H9 (cell line): ENCODE data around the gene CYP2C9. TPM values are rescaled to one million over a fixed set of nuclear protein-coding genes. Genes with fewer than 3 reads are reported as not detected.

ENCODE experiments used
- DNase-seq: peaks from one replicate; pipeline ENCODE4 v3.0.0-alpha.2; 2017
- H2AFZ ChIP-seq: one replicate; pipeline ENCODE4 v1.6.1; 2013; ENCODE audit warnings: mild to moderate bottlenecking, low read length, control low read depth, moderate library complexity
- H2AK5ac ChIP-seq: 2 replicates; pipeline ENCODE4 v1.6.1; 2013; ENCODE audit warnings: low read length, control low read depth, mixed read lengths; ENCODE audit not compliant: insufficient read length
- H2BK120ac ChIP-seq: one replicate; pipeline ENCODE4 v1.6.1; 2013; ENCODE audit warnings: low read depth, mild to moderate bottlenecking, low read length, control low read depth, inconsistent platforms; ENCODE audit not compliant: poor library complexity, severe bottlenecking
- H2BK12ac ChIP-seq: 2 replicates; pipeline ENCODE4 v1.6.1; 2013; ENCODE audit warnings: low read length, control low read depth, mixed read lengths, low read depth; ENCODE audit not compliant: insufficient read length
- H2BK15ac ChIP-seq: 2 replicates; pipeline ENCODE4 v1.6.1; 2013; ENCODE audit warnings: low read depth, low read length, control low read depth
- H2BK20ac ChIP-seq: one replicate; pipeline ENCODE4 v1.6.1; 2013; ENCODE audit warnings: low read depth, mild to moderate bottlenecking, low read length, control low read depth, inconsistent platforms; ENCODE audit not compliant: poor library complexity, severe bottlenecking
- H2BK5ac ChIP-seq: 2 replicates; pipeline ENCODE4 v1.6.1; 2013; ENCODE audit warnings: low read length, control low read depth, mixed read lengths; ENCODE audit not compliant: insufficient read length
- H3K14ac ChIP-seq: 2 replicates; pipeline ENCODE4 v1.6.1; 2013; ENCODE audit warnings: low read length, control low read depth; ENCODE audit not compliant: insufficient read depth
- H3K18ac ChIP-seq: 2 replicates; pipeline ENCODE4 v1.6.1; 2013; ENCODE audit warnings: low read depth, mild to moderate bottlenecking, mixed read lengths, low read length, control low read depth; ENCODE audit not compliant: insufficient read length
- H3K23ac ChIP-seq: 2 replicates; pipeline ENCODE4 v1.6.1; 2013; ENCODE audit warnings: low read length, control low read depth, mixed read lengths, low read depth; ENCODE audit not compliant: insufficient read length
- H3K23me2 ChIP-seq: 2 replicates; pipeline ENCODE4 v1.6.1; 2013; ENCODE audit warnings: low read depth, mild to moderate bottlenecking, mixed read lengths, low read length, control low read depth; ENCODE audit not compliant: insufficient read length, poor library complexity, severe bottlenecking
- H3K27ac ChIP-seq: 2 replicates; pipeline ENCODE4 v1.5.1; 2013; ENCODE audit warnings: low read length, control low read depth, mixed read lengths, low read depth; ENCODE audit not compliant: insufficient read length
- H3K27me3 ChIP-seq: 2 replicates; pipeline ENCODE4 v1.6.1; 2013; ENCODE audit warnings: low read length, control low read depth, inconsistent platforms; ENCODE audit not compliant: insufficient read depth
- H3K4ac ChIP-seq: 2 replicates; pipeline ENCODE4 v1.6.1; 2013; ENCODE audit warnings: low read depth, mild to moderate bottlenecking, control low read depth, inconsistent platforms, low read length, moderate library complexity
- H3K4me1 ChIP-seq: 2 replicates; pipeline ENCODE4 v1.6.1; 2013; ENCODE audit warnings: low read length, control low read depth, inconsistent platforms; ENCODE audit not compliant: insufficient read depth
- H3K4me2 ChIP-seq: 2 replicates; pipeline ENCODE4 v1.6.1; 2013; ENCODE audit warnings: low read length, control low read depth, mixed read lengths; ENCODE audit not compliant: insufficient read length, insufficient read depth
- H3K56ac ChIP-seq: 2 replicates; pipeline ENCODE4 v1.6.1; 2013; ENCODE audit warnings: low read depth, mild to moderate bottlenecking, mixed read lengths, low read length, control low read depth; ENCODE audit not compliant: insufficient read length
- H3K79me1 ChIP-seq: 2 replicates; pipeline ENCODE4 v1.6.1; 2013; ENCODE audit warnings: low read depth, mild to moderate bottlenecking, moderate library complexity, low read length, control low read depth, inconsistent platforms; ENCODE audit not compliant: insufficient read depth, poor library complexity, severe bottlenecking
- H3K79me2 ChIP-seq: 2 replicates; pipeline ENCODE4 v1.6.1; 2013; ENCODE audit warnings: low read length, control low read depth, inconsistent platforms; ENCODE audit not compliant: insufficient read depth
- H3K9ac ChIP-seq: 2 replicates; pipeline ENCODE4 v1.6.1; 2013; ENCODE audit warnings: low read length, control low read depth, mixed read lengths; ENCODE audit not compliant: insufficient read length; ENCODE audit errors: extremely low read depth
- H3K9me3 ChIP-seq: one replicate; pipeline ENCODE4 v1.6.1; 2013; ENCODE audit warnings: low read depth, low read length, inconsistent platforms; ENCODE audit not compliant: control insufficient read depth
- H3T11ph ChIP-seq: one replicate; pipeline ENCODE4 v1.6.1; 2013; ENCODE audit warnings: mild to moderate bottlenecking, low read length, control low read depth, inconsistent platforms
- H4K20me1 ChIP-seq: one replicate; pipeline ENCODE4 v1.6.1; 2013; ENCODE audit not compliant: control insufficient read depth, insufficient read length, insufficient read depth
- H4K5ac ChIP-seq: 2 replicates; pipeline ENCODE4 v1.6.1; 2013; ENCODE audit warnings: low read depth, mild to moderate bottlenecking, mixed read lengths, low read length, control low read depth; ENCODE audit not compliant: insufficient read length
- H4K8ac ChIP-seq: replicated peaks from 2 replicates; pipeline ENCODE4 v1.6.1; 2013; ENCODE audit warnings: low read length, control low read depth, mixed read lengths, low read depth; ENCODE audit not compliant: insufficient read length
- H4K91ac ChIP-seq: 2 replicates; pipeline ENCODE4 v1.6.1; 2013; ENCODE audit warnings: low read depth, mild to moderate bottlenecking, moderate library complexity, mixed read lengths, low read length, control low read depth; ENCODE audit not compliant: insufficient read length
- H3K27ac Mint-ChIP-seq, 3 experiments: 2 replicates in 2 of 3; 3 replicates in 1 of 3; pipeline ENCODE4 v1.8.0; 2020 to 2021; ENCODE audit warnings: mixed read lengths in 3 of 3, mild to moderate bottlenecking in 1 of 3, moderate library complexity in 1 of 3
- H3K27me3 Mint-ChIP-seq: 2 replicates; pipeline ENCODE4 v1.8.0; 2021; ENCODE audit warnings: low read depth, mild to moderate bottlenecking, moderate library complexity, mixed read lengths
- H3K36me3 Mint-ChIP-seq, 3 experiments: 2 replicates in 2 of 3; 3 replicates in 1 of 3; pipeline ENCODE4 v1.8.0; 2020 to 2021; ENCODE audit warnings: low read depth in 3 of 3, mixed read lengths in 3 of 3; ENCODE audit not compliant: insufficient read depth in 1 of 3
- H3K4me1 Mint-ChIP-seq, 2 experiments: 2 replicates each; pipeline ENCODE4 v1.8.0; 2020; ENCODE audit warnings: mixed read lengths in 2 of 2
- H3K4me3 Mint-ChIP-seq, 2 experiments: 2 replicates in 1 of 2; 3 replicates in 1 of 2; pipeline ENCODE4 v1.8.0; 2020 to 2021; ENCODE audit warnings: mild to moderate bottlenecking in 2 of 2, mixed read lengths in 2 of 2, moderate library complexity in 1 of 2
- H3K9me3 Mint-ChIP-seq, 2 experiments: 2 replicates in 1 of 2; 3 replicates in 1 of 2; pipeline ENCODE4 v1.8.0; 2020; ENCODE audit warnings: mild to moderate bottlenecking in 2 of 2, mixed read lengths in 2 of 2, moderate library complexity in 1 of 2
- CTCF ChIP-seq: fragments of 200-600 bp; sonication (generic); conservative IDR thresholded peaks from 3 replicates; pipeline ENCODE4 v1.8.0; 2021; ENCODE audit warnings: antibody characterized with exemption, mild to moderate bottlenecking
- WGBS: extraction: QIAGEN DNeasy Blood & Tissue Kit; methylation state at CpG from one replicate; pipeline ENCODE4 v1.1.7; 2013; ENCODE audit warnings: missing lambda C conversion rate, low lambda C conversion rate, mixed read lengths; ENCODE audit not compliant: insufficient read length; ENCODE audit errors: extremely low coverage; 5-methylcytosine and 5-hydroxymethylcytosine counted together
- total RNA-seq: library from RNA; stranded (reverse); gene quantifications from 2 replicates; pipeline ENCODE4 v1.2.1, GENCODE V29; 2021

The CYP2C9 gene
- total RNA-seq, 1 experiment from 2014 or later: not detected

- no peaks in the 10 kb centered on the region for H3K9me3 Mint-ChIP-seq
- H3K27me3 Mint-ChIP-seq: no peaks in the 10 kb centered on the region; the same call in 1 of the 2 replicates
- Histone ChIP-seq H3K23me2 (no peaks in the 10 kb centered on the region), H3K23ac (no peak overlapping the region), H4K8ac (no peak overlapping the region), H3K27ac (no peak overlapping the region), H2BK20ac (no peak overlapping the region), H3K4me1 (no peaks in the 10 kb centered on the region), H3K79me1 (no peaks in the 10 kb centered on the region), H2BK5ac (no peak overlapping the region), H2BK15ac (no peak overlapping the region), H3K56ac (no peak overlapping the region), H2AK5ac (no peak overlapping the region), H3K27me3 (no peaks in the 10 kb centered on the region), H3K14ac (no peak overlapping the region), H3T11ph (no peak overlapping the region), H4K91ac (no peak overlapping the region), H3K4me2 (no peak overlapping the region), H3K18ac (no peak overlapping the region), H3K4ac (no peak overlapping the region), H3K9ac (no peak overlapping the region), H3K79me2 (no peaks in the 10 kb centered on the region), H4K20me1 (no peaks in the 10 kb centered on the region), H2AFZ (no peak overlapping the region), H2BK120ac (no peak overlapping the region), H2BK12ac (no peak overlapping the region), H4K5ac (no peak overlapping the region), H3K9me3 (no peaks in the 10 kb centered on the region)
- no peaks in the 10 kb centered on the region for H3K36me3 Mint-ChIP-seq
- no peak for TF ChIP-seq CTCF
- DNase-seq: no peak
- H3K27ac Mint-ChIP-seq: no peak overlapping the region
- peaks cover 0 to 4% of the 10 kb centered on the region in 2 experiments; a peak in 1 of 4 replicates for H3K4me1 Mint-ChIP-seq
- no CpG with 5 or more reads among the region's 4 CpGs for WGBS
- H3K4me3 Mint-ChIP-seq: no peak overlapping the region
Observed at GRCh38 chr10:95034401-95034800, 95.9 kb downstream of the CYP2C9 start.
